Ishikawa (cell line): ENCODE data around the gene GALNT8.

Source experiments
- CEBPB ChIP-seq: IDR thresholded peaks from 2 replicates; pipeline ENCODE4 v1.6.1; 2012
- CREB1 ChIP-seq: IDR thresholded peaks from 2 replicates; pipeline ENCODE4 v1.6.1; 2012; ENCODE audit warnings: low read depth
- EGR1 ChIP-seq: IDR thresholded peaks from 2 replicates; pipeline ENCODE4 v1.6.1; 2012
- EP300 ChIP-seq: IDR thresholded peaks from 2 replicates; pipeline ENCODE4 v1.6.1; 2012; ENCODE audit warnings: borderline replicate concordance
- FOXM1 ChIP-seq: IDR thresholded peaks from 2 replicates; pipeline ENCODE4 v1.6.1; 2012; ENCODE audit warnings: low read depth, borderline replicate concordance
- MAX ChIP-seq: IDR thresholded peaks from 2 replicates; pipeline ENCODE4 v1.6.1; 2012
- NFIC ChIP-seq: IDR thresholded peaks from 2 replicates; pipeline ENCODE4 v1.6.1; 2012
- RAD21 ChIP-seq: IDR thresholded peaks from 2 replicates; pipeline ENCODE4 v1.6.1; 2012; ENCODE audit warnings: low read depth
- REST ChIP-seq: IDR thresholded peaks from 2 replicates; pipeline ENCODE4 v1.6.1; 2012; ENCODE audit warnings: low read depth, mild to moderate bottlenecking
- TAF1 ChIP-seq: IDR thresholded peaks from 2 replicates; pipeline ENCODE4 v1.6.1; 2012; ENCODE audit warnings: low read depth, mild to moderate bottlenecking
- TCF12 ChIP-seq: IDR thresholded peaks from 2 replicates; pipeline ENCODE4 v1.6.1; 2012; ENCODE audit warnings: low read depth
- TEAD4 ChIP-seq: IDR thresholded peaks from 2 replicates; pipeline ENCODE4 v1.6.1; 2012
- YY1 ChIP-seq: IDR thresholded peaks from 2 replicates; pipeline ENCODE4 v1.6.1; 2012; ENCODE audit warnings: low read depth
- ZBTB7A ChIP-seq: IDR thresholded peaks from 2 replicates; pipeline ENCODE4 v1.6.1; 2012; ENCODE audit warnings: low read depth
- TF ChIP-seq, protein P1 (sequence below): IDR thresholded peaks from 2 replicates; pipeline ENCODE4 v1.6.1; 2012

The GALNT8 gene

GRCh38 chr12:4786795-4787194, 66.6 kb downstream of the GALNT8 start:
- TF ChIP-seq CEBPB = no peak
- TF ChIP-seq, protein P1, sequence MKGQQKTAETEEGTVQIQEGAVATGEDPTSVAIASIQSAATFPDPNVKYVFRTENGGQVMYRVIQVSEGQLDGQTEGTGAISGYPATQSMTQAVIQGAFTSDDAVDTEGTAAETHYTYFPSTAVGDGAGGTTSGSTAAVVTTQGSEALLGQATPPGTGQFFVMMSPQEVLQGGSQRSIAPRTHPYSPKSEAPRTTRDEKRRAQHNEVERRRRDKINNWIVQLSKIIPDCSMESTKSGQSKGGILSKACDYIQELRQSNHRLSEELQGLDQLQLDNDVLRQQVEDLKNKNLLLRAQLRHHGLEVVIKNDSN = peak; percentile 90

DNA sequence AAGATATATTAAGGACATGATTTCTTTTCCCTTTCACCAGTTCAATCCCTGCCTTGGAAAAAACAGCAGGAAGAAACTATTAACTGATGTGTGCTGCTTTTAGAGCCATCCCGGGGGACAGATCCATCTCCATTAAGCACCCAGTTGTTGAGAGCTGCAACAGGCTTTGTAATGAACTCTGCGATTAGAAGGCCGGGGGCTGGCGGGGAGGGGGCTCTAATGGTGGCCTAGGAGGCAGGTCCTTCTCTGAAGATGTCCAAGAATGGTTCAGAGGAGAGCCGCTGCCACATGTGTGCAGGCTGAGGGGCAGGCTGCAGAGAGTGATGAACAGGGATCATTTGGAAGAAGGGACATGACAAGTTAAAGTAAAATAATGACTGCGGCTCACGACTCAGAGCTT, 67.8 kb downstream of the GALNT8 start:
- TF ChIP-seq EGR1 = no peak
- no peak for TF ChIP-seq ZBTB7A
- no peak for TF ChIP-seq MAX
- no peak for TF ChIP-seq EP300
- TF ChIP-seq TAF1 = no peak
- no peak for TF ChIP-seq TCF12
- TF ChIP-seq CREB1 = no peak
- TF ChIP-seq NFIC = no peak
- TF ChIP-seq, protein P1 = no peak
- TF ChIP-seq FOXM1 = no peak
- no peak for TF ChIP-seq RAD21
- TF ChIP-seq REST = no peak
- TF ChIP-seq CEBPB = no peak
- TF ChIP-seq YY1 = no peak
- TF ChIP-seq TEAD4 = no peak

DNA sequence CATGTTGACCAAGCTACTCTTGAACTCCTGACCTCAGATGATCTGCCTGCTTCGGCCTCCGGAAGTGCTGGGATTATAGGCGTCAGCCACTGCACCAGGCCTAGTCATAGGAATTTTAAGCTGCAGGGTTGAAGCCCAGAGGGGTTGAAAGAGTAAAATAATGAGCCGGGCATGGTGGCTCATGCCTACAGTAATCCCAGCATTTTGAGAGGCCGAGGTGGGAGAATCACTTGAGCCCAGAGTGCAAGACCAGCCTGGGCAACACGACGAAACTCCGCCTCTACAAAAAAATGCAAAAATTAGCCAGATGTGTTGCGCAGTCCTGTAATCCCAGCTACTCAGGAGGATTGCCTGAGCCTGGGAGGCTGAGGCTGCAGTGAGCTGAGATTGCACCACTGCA, 69.6 kb downstream of the GALNT8 start:
- TF ChIP-seq TAF1 (no peak), FOXM1 (no peak), MAX (no peak), YY1 (no peak), CREB1 (no peak), ZBTB7A (no peak)

GRCh38 chr12:4791497-4791896, 71.3 kb downstream of the GALNT8 start:
- TF ChIP-seq EP300 = no peak
- no peak for TF ChIP-seq EGR1
- TF ChIP-seq ZBTB7A = no peak

GRCh38 chr12:4794491-4794890, 74.3 kb downstream of the GALNT8 start:
- TF ChIP-seq, protein P1 = no peak
- no peak for TF ChIP-seq TAF1
- no peak for TF ChIP-seq EGR1
- no peak for TF ChIP-seq CEBPB

DNA sequence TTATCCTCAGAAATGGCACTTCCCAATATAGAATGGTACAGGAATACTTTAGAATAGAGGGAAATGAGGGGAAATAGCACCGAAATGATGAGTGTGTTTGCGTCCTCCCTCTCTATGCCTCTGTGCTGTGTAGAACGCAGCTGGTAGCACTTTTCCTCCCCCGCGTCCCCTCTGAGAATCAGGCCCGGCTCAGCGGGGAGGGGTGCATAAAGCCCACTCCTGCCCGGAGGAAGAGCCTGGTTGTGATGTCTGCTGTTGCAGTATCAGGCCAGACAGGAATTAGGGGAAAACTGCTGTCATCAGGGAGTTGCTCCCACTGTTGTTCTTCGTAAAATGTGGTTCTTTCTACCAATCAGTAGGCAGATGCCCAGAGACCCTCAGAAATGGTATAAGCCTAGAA, 76.0 kb downstream of the GALNT8 start:
- TF ChIP-seq ZBTB7A (no peak), REST (no peak), TEAD4 (no peak), RAD21 (no peak), CREB1 (no peak), FOXM1 (no peak), EP300 (no peak), NFIC (no peak), TAF1 (no peak)
- TF ChIP-seq, protein P1 = no peak
